Measurements from ENCODE around the gene ABHD3.
"Not testable (repeated sequence)": the region's sequence is repeated elsewhere in the genome, so short reads cannot be mapped to it uniquely, and the experiment has no call there.

ABHD3 gene

GRCh38 chr18:21740538-21741311, 36.2 kb upstream of the ABHD3 start, which contains the start of gene MIB1:
MIB1 (plus strand) TSS chr18:21740792; CDS start chr18:21741584, 792 bp downstream.
- TF ChIP-seq CTCF (conservative IDR thresholded peaks at IDR 0.05; ENCODE audit: low read depth, low read length) = no peak
- peaks cover 57% of the 10 kb centered on the region for H3K4me1 ChIP-seq (ENCODE audit: low read depth, poor library complexity, severe bottlenecking)
- H3K79me2 ChIP-seq (ENCODE audit: insufficient read depth, low read depth) = peaks cover 42% of the 10 kb centered on the region
- peak within 1 kb of the TSS; percentile 85 for H3K27ac ChIP-seq
- no peak within 1 kb of the TSS for H3K4me3 ChIP-seq (IDR thresholded peaks at IDR 0.05; ENCODE audit: insufficient read depth, low read depth, low read length)
- peak within 1 kb of the TSS; percentile 81 for H3K9ac ChIP-seq
- H2AFZ ChIP-seq (ENCODE audit: low read depth) = peak within 1 kb of the TSS; percentile 68
- H4K20me1 ChIP-seq (ENCODE audit: insufficient read depth) = no peaks in the 10 kb centered on the region
- H3K4me2 ChIP-seq = peak within 1 kb of the TSS; percentile 87
- H3K27me3 ChIP-seq (ENCODE audit: insufficient read depth, low read depth) = no peaks in the 10 kb centered on the region
- H3K36me3 ChIP-seq (ENCODE audit: insufficient read depth) = no peaks in the 10 kb centered on the region

- H4K20me1 ChIP-seq (ENCODE audit: insufficient read depth) = no peaks in the 10 kb centered on the region
- H3K4me2 ChIP-seq = peak overlapping the region; percentile 83
- H3K27me3 ChIP-seq (ENCODE audit: insufficient read depth, low read depth) = no peaks in the 10 kb centered on the region
- H3K9ac ChIP-seq = no peak overlapping the region; the same call in 1 of the 2 replicates
- H3K4me1 ChIP-seq (ENCODE audit: low read depth, poor library complexity, severe bottlenecking) = peaks cover 56% of the 10 kb centered on the region
- TF ChIP-seq CTCF (conservative IDR thresholded peaks at IDR 0.05; ENCODE audit: low read depth, low read length) = no peak
- peak overlapping the region; percentile 68 for H2AFZ ChIP-seq (ENCODE audit: low read depth)
- peaks cover 34% of the 10 kb centered on the region for H3K79me2 ChIP-seq (ENCODE audit: insufficient read depth, low read depth)
- H3K4me3 ChIP-seq (IDR thresholded peaks at IDR 0.05; ENCODE audit: insufficient read depth, low read depth, low read length) = no peak overlapping the region
- H3K36me3 ChIP-seq (ENCODE audit: insufficient read depth) = no peaks in the 10 kb centered on the region
- peak overlapping the region; percentile 85 for H3K27ac ChIP-seq
These were observed 35.3 kb upstream of the ABHD3 start for GRCh38 chr18:21739604-21740537.

GRCh38 chr18:21736926-21737325, 32.4 kb upstream of the ABHD3 start:
- H3K27me3 ChIP-seq (ENCODE audit: insufficient read depth, low read depth); H3K4me3 ChIP-seq (IDR thresholded peaks at IDR 0.05; ENCODE audit: insufficient read depth, low read depth, low read length); H3K9ac ChIP-seq; H4K20me1 ChIP-seq (ENCODE audit: insufficient read depth); H2AFZ ChIP-seq (ENCODE audit: low read depth); H3K79me2 ChIP-seq (ENCODE audit: insufficient read depth, low read depth); H3K4me2 ChIP-seq; H3K36me3 ChIP-seq (ENCODE audit: insufficient read depth); H3K27ac ChIP-seq: not testable (repeated sequence)
- peaks cover 33% of the 10 kb centered on the region for H3K4me1 ChIP-seq (ENCODE audit: low read depth, poor library complexity, severe bottlenecking)

- Histone ChIP-seq H2AFZ (ENCODE audit: low read depth) (peak overlapping the region; percentile 80), H3K27ac (peak overlapping the region; percentile 91), H3K4me3 (IDR thresholded peaks at IDR 0.05; ENCODE audit: insufficient read depth, low read depth, low read length) (no peak overlapping the region), H3K27me3 (ENCODE audit: insufficient read depth, low read depth) (no peaks in the 10 kb centered on the region), H3K9ac (peak overlapping the region; percentile 73), H3K4me2 (peak overlapping the region; percentile 98), H3K4me1 (ENCODE audit: low read depth, poor library complexity, severe bottlenecking) (peaks cover 33% of the 10 kb centered on the region), H3K36me3 (ENCODE audit: insufficient read depth) (no peaks in the 10 kb centered on the region), H3K79me2 (ENCODE audit: insufficient read depth, low read depth) (no peaks in the 10 kb centered on the region), H4K20me1 (ENCODE audit: insufficient read depth) (no peaks in the 10 kb centered on the region)
- no peak for TF ChIP-seq CTCF (conservative IDR thresholded peaks at IDR 0.05; ENCODE audit: low read depth, low read length)
These were observed 31.0 kb upstream of the ABHD3 start for GRCh38 chr18:21735452-21736015.
